Measurements from ENCODE around the gene WDR38.

DNA sequence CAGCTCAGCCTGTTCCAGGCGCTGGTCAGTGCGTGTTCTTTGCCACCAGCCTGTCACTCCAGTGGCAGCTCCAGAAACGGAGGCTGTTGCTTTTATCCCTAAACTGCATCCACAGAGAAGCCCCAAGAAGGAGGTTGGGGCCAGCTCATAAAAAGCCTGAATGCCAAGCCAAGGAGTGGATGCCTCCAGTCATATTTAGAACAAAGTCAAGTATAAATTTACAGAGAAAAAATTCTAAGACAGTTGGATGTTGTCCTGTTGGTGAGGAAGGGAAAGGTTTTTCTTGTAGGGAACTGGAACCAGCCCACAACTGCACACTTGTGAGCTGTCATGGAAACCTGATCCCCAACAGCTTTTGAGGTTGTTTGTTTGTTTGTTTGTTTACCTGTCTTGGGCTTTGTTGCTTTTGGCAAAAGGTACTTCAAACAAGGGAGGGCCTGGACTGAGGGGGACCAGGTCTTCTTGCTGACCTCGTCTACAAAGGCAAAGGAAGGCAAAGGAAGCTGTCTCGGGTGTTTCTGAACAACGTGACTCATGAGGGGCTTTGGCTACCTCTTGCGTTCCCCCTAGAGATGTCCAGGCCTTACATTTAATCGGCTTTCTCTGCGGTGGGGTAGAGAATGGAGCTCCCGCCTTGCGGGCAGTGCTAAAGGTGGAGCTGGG lies 39.6 kb upstream of the WDR38 start:
- TF ChIP-seq POLR2A (IDR thresholded peaks at IDR 0.05; ENCODE audit: low read length) = no peak
- TF ChIP-seq GATA1 (IDR thresholded peaks at IDR 0.05; ENCODE audit: low read depth, low read length) = no peak

Measured in erythroblast (primary cell).